Measurements from ENCODE around the gene RPP25L.

Gene RPP25L

DNA sequence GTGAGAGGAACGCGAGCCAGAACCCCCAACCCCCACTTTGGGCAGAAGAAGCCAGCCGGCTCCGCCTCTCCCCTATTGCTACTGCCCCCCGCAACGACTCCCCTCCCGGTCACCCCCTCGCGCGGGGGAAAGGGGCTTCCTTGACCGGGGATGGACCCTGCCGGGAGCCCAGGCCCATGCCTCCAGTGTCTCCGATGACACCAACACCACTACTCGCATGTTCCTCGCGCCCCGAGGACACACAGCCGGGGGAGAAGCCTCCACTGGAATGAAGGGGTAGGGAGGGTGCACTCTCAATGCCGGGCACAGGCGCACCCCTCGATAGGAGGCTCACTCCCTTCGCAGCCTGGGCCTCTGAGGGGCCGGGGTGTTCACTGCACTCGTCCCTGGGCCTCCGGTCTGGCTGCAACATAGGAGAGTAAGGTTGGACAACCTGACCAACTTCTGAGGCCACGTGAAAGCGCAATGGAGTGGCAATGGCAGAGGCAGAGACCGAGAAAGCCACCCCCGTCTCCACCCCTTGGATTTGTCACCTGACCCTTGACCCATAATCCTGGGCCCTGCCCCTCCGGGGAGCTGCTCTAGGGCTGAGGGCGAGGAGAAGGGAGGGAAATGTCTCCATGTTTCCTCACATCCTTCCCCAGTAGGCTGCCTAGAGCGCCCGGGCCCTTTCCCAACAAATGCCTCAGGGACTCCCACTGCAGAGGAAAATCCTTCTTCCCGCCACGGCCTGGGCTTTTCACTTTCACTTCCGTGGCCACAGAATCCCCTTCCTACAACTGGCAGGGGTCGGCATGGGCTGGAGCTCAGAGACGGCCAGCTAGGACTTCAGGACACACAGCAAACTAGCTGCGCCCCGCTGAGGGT, 21.3 kb downstream of the RPP25L start:
- CTCF ChIA-PET, result interaction anchor here (0.9 to 4.9 kb wide), 10 partner anchors 10 to 252 kb away, joined by 3 to 60 read pairs (median 4); no protein-coding TSS in a partner anchor
- no peak overlapping the region for H3K27ac ChIP-seq

DNA sequence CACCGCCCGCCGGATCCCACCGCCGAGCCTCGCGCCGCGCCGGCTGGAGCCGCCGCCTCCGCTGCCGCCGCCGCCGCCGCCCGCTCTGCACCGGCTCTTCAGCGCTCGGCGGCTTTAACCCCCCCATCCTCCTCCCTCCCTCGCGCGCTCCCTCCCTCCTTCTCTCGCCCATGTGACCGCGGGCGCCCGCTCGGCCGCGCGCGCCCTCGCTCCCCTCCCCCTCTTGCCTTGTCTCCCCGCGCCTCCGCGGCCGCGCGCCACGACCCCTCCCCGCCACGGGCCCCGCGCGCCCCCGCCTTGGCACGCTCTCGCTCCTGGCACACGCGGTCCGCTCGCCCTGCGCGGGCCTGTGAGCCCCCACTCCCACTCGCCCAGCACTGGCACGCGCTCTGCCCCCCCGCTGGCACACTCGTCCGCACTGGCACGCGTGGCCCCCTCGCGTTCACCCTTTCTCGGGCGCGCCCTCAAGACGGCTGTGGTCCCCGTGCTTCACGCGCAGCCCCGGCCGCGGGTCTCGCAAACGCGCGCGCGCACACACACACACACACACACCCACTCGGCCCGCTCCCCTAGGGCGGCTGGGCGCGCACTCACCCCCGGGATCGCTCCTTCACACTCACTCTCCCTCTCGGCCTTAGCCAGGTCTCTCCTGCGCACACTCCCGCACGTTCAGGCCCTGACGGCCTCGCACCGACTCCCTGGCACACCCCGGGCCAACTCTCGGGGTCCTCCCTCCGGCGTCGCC, 22.1 kb downstream of the RPP25L start, which contains the start of gene CNTFR:
TSS of gene CNTFR (minus strand) at position 89 of the 745 bp plus-strand sequence. CDS start 20,743 bp downstream, outside the sequence.
- ChIA-PET POLR2A (ENCODE audit: low non-redundant PET) (no interaction called here), CTCF (interaction anchor here (0.7 kb wide), 1 partner anchor 42 kb away, joined by 3 read pairs; no protein-coding TSS in a partner anchor)
- DNase-seq (ENCODE audit: low spot score), result no peak
- TF ChIP-seq, protein P1, sequence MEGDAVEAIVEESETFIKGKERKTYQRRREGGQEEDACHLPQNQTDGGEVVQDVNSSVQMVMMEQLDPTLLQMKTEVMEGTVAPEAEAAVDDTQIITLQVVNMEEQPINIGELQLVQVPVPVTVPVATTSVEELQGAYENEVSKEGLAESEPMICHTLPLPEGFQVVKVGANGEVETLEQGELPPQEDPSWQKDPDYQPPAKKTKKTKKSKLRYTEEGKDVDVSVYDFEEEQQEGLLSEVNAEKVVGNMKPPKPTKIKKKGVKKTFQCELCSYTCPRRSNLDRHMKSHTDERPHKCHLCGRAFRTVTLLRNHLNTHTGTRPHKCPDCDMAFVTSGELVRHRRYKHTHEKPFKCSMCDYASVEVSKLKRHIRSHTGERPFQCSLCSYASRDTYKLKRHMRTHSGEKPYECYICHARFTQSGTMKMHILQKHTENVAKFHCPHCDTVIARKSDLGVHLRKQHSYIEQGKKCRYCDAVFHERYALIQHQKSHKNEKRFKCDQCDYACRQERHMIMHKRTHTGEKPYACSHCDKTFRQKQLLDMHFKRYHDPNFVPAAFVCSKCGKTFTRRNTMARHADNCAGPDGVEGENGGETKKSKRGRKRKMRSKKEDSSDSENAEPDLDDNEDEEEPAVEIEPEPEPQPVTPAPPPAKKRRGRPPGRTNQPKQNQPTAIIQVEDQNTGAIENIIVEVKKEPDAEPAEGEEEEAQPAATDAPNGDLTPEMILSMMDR (conservative IDR thresholded peaks at IDR 0.05; ENCODE audit: low read depth), result no peak
- no peak within 1 kb of the TSS for H3K27ac ChIP-seq

More for the DNA sequence above, 21.3 kb downstream of the RPP25L start:
- TF ChIP-seq, protein P1 (conservative IDR thresholded peaks at IDR 0.05; ENCODE audit: low read depth), result no peak
- DNase-seq (ENCODE audit: low spot score), result no peak
- POLR2A ChIA-PET (ENCODE audit: low non-redundant PET), result no interaction called here

DNA sequence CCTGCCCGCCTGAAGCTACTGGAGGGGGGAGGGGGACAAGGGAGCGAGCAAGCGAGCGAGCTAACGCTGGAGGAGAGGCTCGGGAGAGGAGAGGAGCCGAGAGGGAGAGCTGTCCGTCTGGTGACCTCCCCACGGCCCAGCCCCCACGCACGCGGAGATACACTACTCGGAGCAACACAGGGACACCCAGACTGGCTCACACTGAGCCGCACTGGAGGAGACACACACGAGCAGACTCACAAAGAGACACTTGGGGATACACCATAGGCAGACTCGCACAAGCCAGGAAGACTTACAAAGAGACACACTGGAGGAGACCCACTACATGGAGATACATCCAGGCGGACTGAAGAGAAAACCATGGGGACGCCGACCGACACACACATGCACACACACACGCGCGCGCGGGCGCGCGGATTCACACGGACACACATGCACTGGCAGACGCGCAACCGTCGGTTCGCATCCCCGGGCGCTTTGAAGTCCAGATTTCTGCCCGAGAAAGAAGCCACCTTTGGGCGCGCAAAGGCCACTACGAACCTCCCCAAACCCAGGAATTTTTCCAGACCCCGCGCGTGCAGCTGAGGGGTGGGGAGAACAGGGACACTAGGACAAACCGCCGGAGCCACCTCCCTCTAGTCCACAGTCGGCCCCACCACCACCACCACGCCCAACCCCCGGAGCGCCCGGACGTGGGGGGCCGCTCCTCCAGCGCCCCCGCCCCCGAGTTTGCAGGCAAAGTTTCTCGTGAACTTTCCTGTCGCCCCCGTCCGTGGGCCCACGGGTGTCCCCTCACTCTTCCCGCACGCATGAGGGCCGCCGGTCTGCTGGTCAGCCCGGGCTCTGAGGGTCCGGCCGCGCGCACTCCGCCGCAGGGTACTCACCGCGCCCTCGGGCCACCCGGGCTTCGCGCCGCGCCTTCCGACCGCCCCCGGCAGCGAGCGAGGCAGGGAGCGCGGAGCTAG, 22.9 kb downstream of the RPP25L start:
- H3K27ac ChIP-seq, result no peak overlapping the region
- TF ChIP-seq, protein P1 (conservative IDR thresholded peaks at IDR 0.05; ENCODE audit: low read depth), result no peak
- no peak for DNase-seq (ENCODE audit: low spot score)
- CTCF ChIA-PET, result interaction anchor here (0.7 to 2.0 kb wide), 3 partner anchors 15 to 41 kb away, joined by 3 to 8 read pairs (median 4); no protein-coding TSS in a partner anchor
- POLR2A ChIA-PET (ENCODE audit: low non-redundant PET), result no interaction called here

DNA sequence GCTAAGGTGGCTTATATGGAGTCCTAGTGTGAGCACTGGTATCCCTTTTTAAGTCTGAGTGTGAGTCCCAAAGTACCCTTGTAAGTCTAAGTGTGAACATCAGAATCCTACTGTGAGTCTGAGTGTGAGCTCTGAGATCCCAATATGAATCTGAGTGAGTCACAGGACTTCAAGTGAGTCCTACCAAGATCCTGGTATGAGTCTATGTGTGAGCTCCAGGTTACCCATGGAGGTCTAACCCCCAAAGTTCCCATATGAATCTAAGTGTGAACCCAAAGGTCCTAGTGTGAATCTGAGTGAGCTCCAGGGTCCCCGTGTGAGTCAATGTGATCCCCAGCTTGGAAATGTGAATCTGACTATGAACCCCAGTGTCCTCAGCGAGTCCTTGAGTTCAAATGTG, 24.6 kb downstream of the RPP25L start:
- H3K27ac ChIP-seq, result no peak overlapping the region
- no peak for DNase-seq (ENCODE audit: low spot score)
- POLR2A ChIA-PET (ENCODE audit: low non-redundant PET), result no interaction called here
- TF ChIP-seq, protein P1 (conservative IDR thresholded peaks at IDR 0.05; ENCODE audit: low read depth), result no peak
- CTCF ChIA-PET, result interaction anchor here (0.6 to 2.0 kb wide), 3 partner anchors 40 to 183 kb away, joined by 4 to 8 read pairs (median 4); no protein-coding TSS in a partner anchor

DNA sequence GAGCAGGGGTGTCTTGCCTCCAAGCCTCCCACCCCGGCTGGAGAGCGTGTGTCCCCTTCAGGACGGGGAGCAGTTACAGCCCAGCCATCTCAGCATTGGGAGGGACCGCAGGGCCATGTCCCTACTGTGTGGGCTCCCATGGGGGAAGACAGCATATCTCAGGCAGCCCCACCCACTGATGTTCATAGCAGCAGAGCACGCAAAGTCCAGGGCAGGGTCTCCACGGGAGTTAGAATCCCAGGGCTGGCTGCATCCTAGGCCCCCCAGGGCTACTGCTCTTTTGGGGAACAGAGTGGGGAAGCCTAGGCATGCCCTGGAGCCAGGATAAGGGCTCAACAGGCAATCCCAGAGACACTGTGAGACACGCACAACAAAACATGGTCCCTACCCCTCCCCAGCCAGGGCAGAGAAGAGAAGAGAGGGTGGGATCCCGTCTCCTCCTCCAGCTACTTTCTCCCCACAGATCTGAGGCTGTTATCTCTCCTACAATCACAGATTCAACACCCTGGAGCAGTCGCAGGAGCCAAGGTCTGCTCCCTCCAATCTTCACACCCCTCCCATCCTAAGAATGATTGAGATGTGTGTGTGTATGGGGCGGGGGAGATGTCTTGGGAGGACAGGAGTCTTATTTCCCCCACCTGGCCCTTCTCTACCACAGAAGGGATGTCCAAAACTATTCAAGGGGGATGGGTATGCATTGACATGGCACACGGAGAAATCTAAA, 25.8 kb downstream of the RPP25L start:
- no peak overlapping the region for H3K27ac ChIP-seq
- TF ChIP-seq, protein P1 (conservative IDR thresholded peaks at IDR 0.05; ENCODE audit: low read depth), result no peak
- no peak for DNase-seq (ENCODE audit: low spot score)
- POLR2A ChIA-PET (ENCODE audit: low non-redundant PET), result no interaction called here
- CTCF ChIA-PET, result interaction anchor here (1.2 to 1.5 kb wide), 2 partner anchors 38 to 182 kb away, joined by 4 to 9 read pairs; no protein-coding TSS in a partner anchor
